ENCODE measurements around the gene CRYBG1. TPM values are rescaled to one million over a fixed set of nuclear protein-coding genes. Genes with fewer than 3 reads are reported as not detected.

The CRYBG1 gene
- polyA plus RNA-seq, 1 donor from 2014 or later, result 0.73 TPM

- TF ChIP-seq TAF1 (IDR thresholded peaks at IDR 0.05; ENCODE audit: low read depth), result no peak
- TF ChIP-seq REST (IDR thresholded peaks at IDR 0.05; ENCODE audit: borderline replicate concordance), result no peak
- no peak for TF ChIP-seq POLR2AphosphoS5 (IDR thresholded peaks at IDR 0.05)
- no peak for TF ChIP-seq EP300 (conservative IDR thresholded peaks at IDR 0.05; ENCODE audit: poor library complexity, severe bottlenecking)
- no peak for TF ChIP-seq CTCF (IDR thresholded peaks at IDR 0.05; ENCODE audit: poor library complexity, severe bottlenecking)
- no peak for TF ChIP-seq EZH2 (IDR thresholded peaks at IDR 0.05; ENCODE audit: borderline replicate concordance, insufficient read depth, low read length, poor library complexity, severe bottlenecking)
- no peak for TF ChIP-seq SMC3 (conservative IDR thresholded peaks at IDR 0.05; ENCODE audit: poor library complexity)
- TF ChIP-seq MXI1 (conservative IDR thresholded peaks at IDR 0.05; ENCODE audit: poor library complexity, severe bottlenecking), result no peak
- Histone ChIP-seq H4K20me1 (ENCODE audit: insufficient read depth) (no peaks in the 10 kb centered on the region), H3K4me3 (ENCODE audit: low read length) (no peak overlapping the region), H3K36me3 (ENCODE audit: insufficient read depth, low read length) (no peaks in the 10 kb centered on the region), H3K27me3 (ENCODE audit: insufficient read depth, low read depth, low read length) (no peaks in the 10 kb centered on the region), H3K4me2 (ENCODE audit: low read length) (no peak overlapping the region), H3K9me2 (ENCODE audit: insufficient read depth, low read length) (no peaks in the 10 kb centered on the region), H3K27ac (ENCODE audit: low read length) (no peak overlapping the region), H3K9me3 (ENCODE audit: low read length) (no peaks in the 10 kb centered on the region), H3K79me2 (replicated peaks; ENCODE audit: insufficient read depth, low read length) (no peaks in the 10 kb centered on the region), H3K9ac (ENCODE audit: low read length) (no peak overlapping the region), H2AFZ (ENCODE audit: low read depth, low read length) (no peak overlapping the region), H3F3A (ENCODE audit: insufficient read depth, low read length, poor library complexity, severe bottlenecking) (no peaks in the 10 kb centered on the region)
These were observed 204.0 kb downstream of the CRYBG1 start for GRCh38 chr6:106564476-106564875.

GRCh38 chr6:106568530-106568929 is 208.0 kb downstream of the CRYBG1 start:
- no peaks in the 10 kb centered on the region for H3F3A ChIP-seq (ENCODE audit: insufficient read depth, low read length, poor library complexity, severe bottlenecking)
- H3K4me2 ChIP-seq (ENCODE audit: low read length), result no peak overlapping the region
- H3K4me3 ChIP-seq (ENCODE audit: low read length), result no peak overlapping the region
- TF ChIP-seq TAF1 (IDR thresholded peaks at IDR 0.05; ENCODE audit: low read depth) (no peak), REST (IDR thresholded peaks at IDR 0.05; ENCODE audit: borderline replicate concordance) (no peak), EZH2 (IDR thresholded peaks at IDR 0.05; ENCODE audit: borderline replicate concordance, insufficient read depth, low read length, poor library complexity, severe bottlenecking) (no peak), POLR2AphosphoS5 (IDR thresholded peaks at IDR 0.05) (no peak), RAD21 (conservative IDR thresholded peaks at IDR 0.05) (no peak), EP300 (conservative IDR thresholded peaks at IDR 0.05; ENCODE audit: poor library complexity, severe bottlenecking) (no peak), MXI1 (conservative IDR thresholded peaks at IDR 0.05; ENCODE audit: poor library complexity, severe bottlenecking) (no peak), CTCF (IDR thresholded peaks at IDR 0.05; ENCODE audit: poor library complexity, severe bottlenecking) (no peak), SMC3 (conservative IDR thresholded peaks at IDR 0.05; ENCODE audit: poor library complexity) (no peak)
- no peak overlapping the region for H3K9ac ChIP-seq (ENCODE audit: low read length)
- no peaks in the 10 kb centered on the region for H3K9me2 ChIP-seq (ENCODE audit: insufficient read depth, low read length)
- no peak overlapping the region for H2AFZ ChIP-seq (ENCODE audit: low read depth, low read length)
- H3K36me3 ChIP-seq (ENCODE audit: insufficient read depth, low read length), result no peaks in the 10 kb centered on the region
- no peaks in the 10 kb centered on the region for H3K79me2 ChIP-seq (replicated peaks; ENCODE audit: insufficient read depth, low read length)
- H3K27me3 ChIP-seq (ENCODE audit: insufficient read depth, low read depth, low read length), result no peaks in the 10 kb centered on the region
- H3K27ac ChIP-seq (ENCODE audit: low read length), result no peak overlapping the region
- H4K20me1 ChIP-seq (ENCODE audit: insufficient read depth), result no peaks in the 10 kb centered on the region
- no peaks in the 10 kb centered on the region for H3K9me3 ChIP-seq (ENCODE audit: low read length)
